Measurements from ENCODE around the gene FBRS.
"Not testable (repeated sequence)": the region's sequence is repeated elsewhere in the genome, so short reads cannot be mapped to it uniquely, and the experiment has no call there.

Gene FBRS

DNA sequence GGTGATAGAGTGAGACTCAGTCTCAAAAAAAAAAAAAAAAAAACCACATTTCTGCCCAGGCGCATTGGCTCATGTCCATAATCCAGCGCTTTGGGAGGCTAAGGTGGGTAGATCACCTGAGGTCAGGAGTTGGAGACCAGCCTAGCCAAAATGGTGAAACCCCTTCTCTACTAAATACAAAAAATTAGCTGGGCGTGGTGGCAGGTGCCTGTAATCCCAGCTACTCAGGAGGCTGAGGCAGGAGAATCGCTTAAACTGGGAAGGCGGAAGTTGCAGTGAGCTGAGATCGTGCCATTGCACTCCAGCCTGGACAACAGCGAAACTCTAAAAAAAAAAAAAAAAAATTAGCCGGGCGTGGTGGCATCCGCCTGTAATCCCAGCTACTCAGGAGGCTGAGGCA, 21.1 kb upstream of the FBRS start:
- H2BK12ac ChIP-seq (ENCODE audit: low read length); H2BK15ac ChIP-seq (ENCODE audit: low read length); H2BK120ac ChIP-seq (ENCODE audit: low read depth, low read length); H2AFZ ChIP-seq (ENCODE audit: low read length); H3K27ac ChIP-seq (replicated peaks; ENCODE audit: low read length); H2BK5ac ChIP-seq (ENCODE audit: low read length); H3K4me1 ChIP-seq (ENCODE audit: control insufficient read depth in 2 of 2, insufficient read depth in 1 of 2, low read depth in 1 of 2, low read length in 2 of 2); H3K36me3 ChIP-seq (replicated peaks in 1 of 2; ENCODE audit: control insufficient read depth in 2 of 2, insufficient read depth in 2 of 2, low read length in 2 of 2); H3K14ac ChIP-seq (ENCODE audit: low read length); H3K18ac ChIP-seq (ENCODE audit: low read length); H3K9me3 ChIP-seq (replicated peaks in 1 of 2; ENCODE audit: control insufficient read depth in 2 of 2, insufficient read depth in 1 of 2, low read depth in 1 of 2, low read length in 2 of 2); H4K91ac ChIP-seq (ENCODE audit: low read depth, low read length, poor library complexity); H3K9ac ChIP-seq (ENCODE audit: low read depth, low read length, poor library complexity); H3K4me2 ChIP-seq (ENCODE audit: insufficient read depth, low read length, poor library complexity, severe bottlenecking); H3K4ac ChIP-seq (ENCODE audit: low read length); H3K23ac ChIP-seq (ENCODE audit: low read depth, low read length, poor library complexity); H3K27me3 ChIP-seq (ENCODE audit: control insufficient read depth in 3 of 3, insufficient read depth in 3 of 3, low read depth in 1 of 3, low read length in 3 of 3); H3K4me3 ChIP-seq (ENCODE audit: low read length in 2 of 2); DNase-seq (ENCODE audit: low spot score); H3K79me1 ChIP-seq (ENCODE audit: low read depth, low read length); H2AK5ac ChIP-seq (ENCODE audit: low read depth, low read length); H4K8ac ChIP-seq (ENCODE audit: low read depth, low read length): not testable (repeated sequence)
- no CpG with 5 or more reads among the region's 10 CpGs for WGBS, 2 donors (ENCODE audit: extremely low coverage in 2 of 2, insufficient read length in 2 of 2, insufficient replicate concordance in 1 of 2)

- no CpG with 5 or more reads among the region's 1 CpG for WGBS, 2 donors (ENCODE audit: extremely low coverage in 2 of 2, insufficient read length in 2 of 2, insufficient replicate concordance in 1 of 2)
- no peak overlapping the region for H3K14ac ChIP-seq (ENCODE audit: low read length)
- no peak overlapping the region for H3K4ac ChIP-seq (ENCODE audit: low read length)
- no peak overlapping the region for H4K91ac ChIP-seq (ENCODE audit: low read depth, low read length, poor library complexity)
- no peak overlapping the region for H2BK12ac ChIP-seq (ENCODE audit: low read length)
- no peaks in the 10 kb centered on the region for H3K27me3 ChIP-seq (ENCODE audit: control insufficient read depth in 3 of 3, insufficient read depth in 3 of 3, low read depth in 1 of 3, low read length in 3 of 3)
- H4K8ac ChIP-seq (ENCODE audit: low read depth, low read length) = no peak overlapping the region
- H2AK5ac ChIP-seq (ENCODE audit: low read depth, low read length) = no peak overlapping the region
- no peak overlapping the region for H3K9ac ChIP-seq (ENCODE audit: low read depth, low read length, poor library complexity)
- H3K23ac ChIP-seq (ENCODE audit: low read depth, low read length, poor library complexity) = no peak overlapping the region
- DNase-seq (ENCODE audit: low spot score) = no peak
- H3K27ac ChIP-seq (replicated peaks; ENCODE audit: low read length) = no peak overlapping the region
- H3K4me2 ChIP-seq (ENCODE audit: insufficient read depth, low read length, poor library complexity, severe bottlenecking) = no peak overlapping the region
- no peaks in the 10 kb centered on the region for H3K9me3 ChIP-seq (replicated peaks in 1 of 2; ENCODE audit: control insufficient read depth in 2 of 2, insufficient read depth in 1 of 2, low read depth in 1 of 2, low read length in 2 of 2)
- H3K4me1 ChIP-seq (ENCODE audit: control insufficient read depth in 2 of 2, insufficient read depth in 1 of 2, low read depth in 1 of 2, low read length in 2 of 2) = no peaks in the 10 kb centered on the region
- H3K4me3 ChIP-seq (ENCODE audit: low read length in 2 of 2) = no peak overlapping the region
- no peak overlapping the region for H2AFZ ChIP-seq (ENCODE audit: low read length)
- H3K18ac ChIP-seq (ENCODE audit: low read length) = no peak overlapping the region
- no peak overlapping the region for H2BK5ac ChIP-seq (ENCODE audit: low read length)
- H3K36me3 ChIP-seq (replicated peaks in 1 of 2; ENCODE audit: control insufficient read depth in 2 of 2, insufficient read depth in 2 of 2, low read length in 2 of 2) = no peaks in the 10 kb centered on the region
- H3K79me1 ChIP-seq (ENCODE audit: low read depth, low read length) = peaks cover 6% of the 10 kb centered on the region
- no peak overlapping the region for H2BK15ac ChIP-seq (ENCODE audit: low read length)
- no peak overlapping the region for H2BK120ac ChIP-seq (ENCODE audit: low read depth, low read length)
These were observed 20.3 kb upstream of the FBRS start for GRCh38 chr16:30637944-30638343.

DNA sequence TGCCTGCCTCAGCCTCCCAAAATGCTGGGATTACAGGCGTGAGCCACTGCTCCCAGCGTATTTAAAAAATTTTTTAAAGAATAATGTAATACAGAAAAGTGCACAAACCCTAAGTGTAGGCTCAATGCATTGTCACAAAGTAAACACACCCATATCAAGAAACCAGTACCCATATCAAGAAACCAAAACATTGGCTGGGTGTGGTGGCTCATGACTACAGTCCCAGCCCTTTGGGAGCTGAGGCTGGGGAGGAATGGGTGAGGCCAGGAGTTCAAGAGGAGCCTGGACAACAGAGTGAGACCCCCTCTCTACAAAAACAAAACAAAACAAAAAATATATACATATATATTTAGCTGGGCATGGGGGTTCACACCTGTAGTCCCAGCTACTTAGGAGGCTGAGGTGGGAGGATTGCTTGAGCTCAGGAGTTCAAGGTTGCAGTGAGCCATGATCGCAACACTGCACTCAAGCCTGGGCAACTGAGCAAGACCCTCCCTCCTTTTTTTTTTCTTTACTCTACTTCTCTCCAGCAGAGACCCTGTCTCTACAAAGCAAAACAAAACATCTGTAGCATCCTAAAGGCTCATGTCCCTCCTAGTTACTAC, 16.8 kb upstream of the FBRS start:
- H2AK5ac ChIP-seq (ENCODE audit: low read depth, low read length) = no peak overlapping the region
- H3K79me1 ChIP-seq (ENCODE audit: low read depth, low read length) = no peaks in the 10 kb centered on the region
- H3K27me3 ChIP-seq (ENCODE audit: control insufficient read depth in 3 of 3, insufficient read depth in 3 of 3, low read depth in 1 of 3, low read length in 3 of 3) = no peaks in the 10 kb centered on the region
- DNase-seq (ENCODE audit: low spot score) = no peak
- H3K23ac ChIP-seq (ENCODE audit: low read depth, low read length, poor library complexity) = no peak overlapping the region
- H2BK12ac ChIP-seq (ENCODE audit: low read length) = no peak overlapping the region
- H3K9me3 ChIP-seq (replicated peaks in 1 of 2; ENCODE audit: control insufficient read depth in 2 of 2, insufficient read depth in 1 of 2, low read depth in 1 of 2, low read length in 2 of 2) = no peaks in the 10 kb centered on the region
- H3K18ac ChIP-seq (ENCODE audit: low read length) = no peak overlapping the region
- no CpG with 5 or more reads among the region's 3 CpGs for whole genome bisulfite sequencing, 2 donors (ENCODE audit: extremely low coverage in 2 of 2, insufficient read length in 2 of 2, insufficient replicate concordance in 1 of 2)
- no peak overlapping the region for H3K4me2 ChIP-seq (ENCODE audit: insufficient read depth, low read length, poor library complexity, severe bottlenecking)
- no peak overlapping the region for H2BK5ac ChIP-seq (ENCODE audit: low read length)
- H3K4me3 ChIP-seq (ENCODE audit: low read length in 2 of 2) = no peak overlapping the region
- H2BK15ac ChIP-seq (ENCODE audit: low read length) = no peak overlapping the region
- H2BK120ac ChIP-seq (ENCODE audit: low read depth, low read length) = no peak overlapping the region
- H2AFZ ChIP-seq (ENCODE audit: low read length) = no peak overlapping the region
- no peak overlapping the region for H3K27ac ChIP-seq (replicated peaks; ENCODE audit: low read length)
- H3K9ac ChIP-seq (ENCODE audit: low read depth, low read length, poor library complexity) = no peak overlapping the region
- H4K8ac ChIP-seq (ENCODE audit: low read depth, low read length) = no peak overlapping the region
- no peak overlapping the region for H3K4ac ChIP-seq (ENCODE audit: low read length)
- no peak overlapping the region for H4K91ac ChIP-seq (ENCODE audit: low read depth, low read length, poor library complexity)
- no peaks in the 10 kb centered on the region for H3K4me1 ChIP-seq (ENCODE audit: control insufficient read depth in 2 of 2, insufficient read depth in 1 of 2, low read depth in 1 of 2, low read length in 2 of 2)
- H3K14ac ChIP-seq (ENCODE audit: low read length) = no peak overlapping the region
- no peaks in the 10 kb centered on the region for H3K36me3 ChIP-seq (replicated peaks in 1 of 2; ENCODE audit: control insufficient read depth in 2 of 2, insufficient read depth in 2 of 2, low read length in 2 of 2)

GRCh38 chr16:30644334-30644830, 13.8 kb upstream of the FBRS start:
- WGBS, 2 donors (ENCODE audit: extremely low coverage in 2 of 2, insufficient read length in 2 of 2, insufficient replicate concordance in 1 of 2) = no CpG with 5 or more reads among the region's 4 CpGs
- DNase-seq (ENCODE audit: low spot score) = no peak
- H3K27me3 ChIP-seq (ENCODE audit: control insufficient read depth in 3 of 3, insufficient read depth in 3 of 3, low read depth in 1 of 3, low read length in 3 of 3) = peaks cover 0 to 2% (median 0%) of the 10 kb centered on the region in 3 experiments

More at GRCh38 chr16:30644334-30644830, 13.8 kb upstream of the FBRS start:
- H3K14ac ChIP-seq (ENCODE audit: low read length) = no peak overlapping the region
- H3K4ac ChIP-seq (ENCODE audit: low read length) = no peak overlapping the region
- H4K91ac ChIP-seq (ENCODE audit: low read depth, low read length, poor library complexity) = no peak overlapping the region
- H2BK15ac ChIP-seq (ENCODE audit: low read length) = no peak overlapping the region
- no peak overlapping the region for H2BK5ac ChIP-seq (ENCODE audit: low read length)
- no peaks in the 10 kb centered on the region for H3K36me3 ChIP-seq (replicated peaks in 1 of 2; ENCODE audit: control insufficient read depth in 2 of 2, insufficient read depth in 2 of 2, low read length in 2 of 2)
- H2BK120ac ChIP-seq (ENCODE audit: low read depth, low read length) = no peak overlapping the region
- H3K9me3 ChIP-seq (replicated peaks in 1 of 2; ENCODE audit: control insufficient read depth in 2 of 2, insufficient read depth in 1 of 2, low read depth in 1 of 2, low read length in 2 of 2) = no peaks in the 10 kb centered on the region
- H3K23ac ChIP-seq (ENCODE audit: low read depth, low read length, poor library complexity) = no peak overlapping the region
- H3K4me2 ChIP-seq (ENCODE audit: insufficient read depth, low read length, poor library complexity, severe bottlenecking) = no peak overlapping the region
- no peak overlapping the region for H2AK5ac ChIP-seq (ENCODE audit: low read depth, low read length)
- H3K4me1 ChIP-seq (ENCODE audit: control insufficient read depth in 2 of 2, insufficient read depth in 1 of 2, low read depth in 1 of 2, low read length in 2 of 2) = no peaks in the 10 kb centered on the region
- no peak overlapping the region for H3K4me3 ChIP-seq (ENCODE audit: low read length in 2 of 2)
- no peak overlapping the region for H3K18ac ChIP-seq (ENCODE audit: low read length)
- no peak overlapping the region for H4K8ac ChIP-seq (ENCODE audit: low read depth, low read length)
- H2AFZ ChIP-seq (ENCODE audit: low read length) = no peak overlapping the region
- H2BK12ac ChIP-seq (ENCODE audit: low read length) = no peak overlapping the region
- H3K9ac ChIP-seq (ENCODE audit: low read depth, low read length, poor library complexity) = no peak overlapping the region
- H3K27ac ChIP-seq (replicated peaks; ENCODE audit: low read length) = no peak overlapping the region
- H3K79me1 ChIP-seq (ENCODE audit: low read depth, low read length) = no peaks in the 10 kb centered on the region
